ENCODE results near the gene CERS6.
A peak's percentile ranks its signal among the peaks of the same experiment; 100 is the strongest.

Gene CERS6

DNA sequence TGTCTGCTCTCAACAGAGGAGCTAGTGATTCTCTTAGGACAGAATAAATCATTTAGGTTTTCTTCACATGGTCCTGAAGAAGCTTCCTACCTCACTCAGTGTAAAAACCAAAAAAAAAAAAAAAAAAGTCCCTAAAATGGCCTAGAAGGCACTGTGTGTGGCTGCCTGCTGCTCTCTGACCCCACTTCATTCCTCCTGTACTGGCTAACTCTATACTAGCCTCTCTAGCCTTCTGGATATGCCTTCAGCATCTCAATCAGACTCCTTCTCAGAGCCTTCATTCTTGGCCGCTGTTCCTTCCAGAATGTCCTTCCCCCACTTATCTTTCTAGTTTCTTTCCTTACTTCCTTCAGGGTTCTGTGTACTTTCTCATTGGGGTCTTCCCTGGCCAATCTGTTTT lies 82.1 kb downstream of the CERS6 start:
- no peak for DNase-seq

DNA sequence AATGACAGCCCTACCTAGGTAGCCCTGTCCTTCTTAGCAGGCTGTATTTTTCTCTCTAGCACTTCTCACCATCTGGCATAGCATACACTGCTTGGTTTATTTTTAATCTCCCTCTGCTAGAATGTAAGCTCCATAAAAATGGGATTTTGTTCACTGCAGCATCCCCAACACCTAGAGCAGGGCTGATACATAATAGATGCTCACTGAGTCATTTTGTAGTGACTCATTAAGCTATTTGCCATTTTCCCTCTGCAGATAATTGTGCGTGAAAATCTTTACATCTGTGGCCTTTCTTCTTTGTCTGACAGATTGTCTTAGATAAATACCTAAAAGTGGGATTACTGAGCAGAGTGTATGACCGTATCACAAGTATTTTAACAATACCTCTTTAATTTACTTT lies 82.5 kb downstream of the CERS6 start:
- no peak for DNase-seq

DNA sequence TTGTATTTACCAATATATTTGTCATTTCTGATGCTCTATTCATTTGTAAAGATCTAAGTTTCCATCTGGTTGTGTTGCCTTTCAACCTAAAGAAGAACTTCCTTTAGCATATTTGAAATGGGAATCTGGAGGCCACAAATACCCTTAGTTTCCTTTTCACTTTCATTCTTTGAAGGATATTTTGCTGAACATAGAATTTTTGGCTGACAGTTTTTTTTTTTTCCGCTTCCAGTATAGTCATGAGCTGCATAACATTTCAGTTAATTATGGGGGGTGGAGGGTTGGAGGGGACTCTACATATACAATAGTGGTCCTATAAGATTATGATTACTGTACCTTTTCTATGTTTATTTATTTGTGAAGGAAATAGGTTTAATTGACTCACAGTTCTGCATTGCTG lies 83.9 kb downstream of the CERS6 start:
- no peak for DNase-seq

DNA sequence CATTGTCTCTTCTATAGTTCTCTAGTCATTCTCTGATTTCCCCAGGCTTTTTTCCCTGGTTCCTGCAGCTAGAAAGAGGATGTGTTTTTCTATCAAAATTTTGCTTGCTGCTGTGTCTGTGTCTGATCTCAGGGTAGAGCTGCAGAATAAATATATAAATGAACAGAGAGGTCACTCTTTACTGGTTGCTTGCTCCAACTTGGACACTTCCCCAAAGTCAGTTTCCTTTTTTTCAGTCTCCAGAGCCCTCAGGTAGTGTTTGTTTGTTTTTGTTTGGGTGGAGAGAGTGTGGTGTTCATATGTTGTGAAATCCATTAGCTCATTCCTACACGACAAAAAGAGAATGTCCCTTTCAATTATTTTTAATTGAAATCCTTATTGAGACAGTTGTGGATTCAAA lies 85.8 kb downstream of the CERS6 start:
- no peak for DNase-seq

DNA sequence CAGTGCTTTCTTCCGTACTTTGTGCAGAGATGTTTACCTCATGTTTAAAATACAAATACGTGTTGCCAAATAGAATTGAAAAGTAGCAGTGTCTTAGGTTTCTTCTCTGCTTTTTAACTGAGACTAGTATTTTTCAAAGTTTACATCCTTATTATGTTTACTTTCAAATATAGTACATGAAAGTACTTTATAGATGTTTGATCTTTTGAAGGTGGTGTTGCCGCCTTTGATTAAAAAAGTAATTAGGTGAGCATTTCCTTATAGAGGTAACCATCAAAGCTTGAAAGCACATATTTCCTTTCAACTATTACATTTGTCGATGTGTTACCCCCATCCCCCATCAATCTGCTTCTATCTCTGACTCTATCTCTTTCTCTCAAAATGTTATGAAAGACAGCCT lies 87.0 kb downstream of the CERS6 start:
- no peak for DNase-seq

DNA sequence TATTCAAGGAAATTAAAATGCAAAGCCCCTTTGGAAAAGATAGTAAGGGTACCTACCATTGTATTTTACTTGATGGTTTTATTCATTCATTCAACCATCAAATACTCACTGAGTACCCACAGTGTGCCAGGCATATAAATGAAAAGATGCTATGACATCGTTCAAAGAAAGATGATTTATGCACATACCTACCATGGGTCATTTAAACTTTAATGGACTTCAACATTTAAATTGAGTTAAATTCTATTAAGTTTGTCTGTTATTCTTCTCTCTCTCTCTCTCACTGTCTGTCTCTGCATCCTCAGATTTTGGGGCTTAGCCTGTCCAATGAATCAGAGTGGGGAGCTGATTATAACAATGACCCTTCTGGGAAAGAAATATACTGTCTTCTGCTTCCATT lies 87.9 kb downstream of the CERS6 start:
- DNase-seq = no peak

DNA sequence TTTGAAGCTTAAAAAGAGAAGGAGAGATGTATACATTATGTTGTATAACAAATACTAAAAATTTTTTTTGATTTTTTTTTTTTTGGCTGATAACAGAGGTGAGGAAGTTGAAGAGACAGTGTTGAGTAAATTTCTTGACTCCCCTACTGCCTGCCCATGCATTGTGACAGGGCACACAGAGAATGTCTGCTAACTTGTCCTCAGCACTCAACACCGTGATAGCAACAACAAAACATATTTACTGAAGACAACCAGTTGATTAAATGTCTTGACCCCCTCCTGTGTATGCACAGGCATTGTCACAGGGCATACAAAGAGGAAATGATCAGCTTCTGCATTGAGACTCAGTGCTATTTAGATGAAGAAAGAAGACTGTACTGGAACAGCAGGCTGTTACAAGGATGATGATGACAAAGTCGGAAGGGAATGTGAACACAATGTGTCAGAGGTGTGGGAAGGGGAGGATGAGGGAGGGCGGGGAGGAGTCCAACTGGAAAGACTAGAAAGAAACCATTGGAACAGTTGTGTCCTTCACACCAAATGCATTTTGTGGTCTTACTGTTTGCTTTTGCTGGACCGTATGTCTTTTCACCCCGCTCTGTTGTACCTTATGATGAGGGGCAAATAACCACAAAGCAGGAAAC lies 89.5 kb downstream of the CERS6 start:
- no peak for DNase-seq

DNA sequence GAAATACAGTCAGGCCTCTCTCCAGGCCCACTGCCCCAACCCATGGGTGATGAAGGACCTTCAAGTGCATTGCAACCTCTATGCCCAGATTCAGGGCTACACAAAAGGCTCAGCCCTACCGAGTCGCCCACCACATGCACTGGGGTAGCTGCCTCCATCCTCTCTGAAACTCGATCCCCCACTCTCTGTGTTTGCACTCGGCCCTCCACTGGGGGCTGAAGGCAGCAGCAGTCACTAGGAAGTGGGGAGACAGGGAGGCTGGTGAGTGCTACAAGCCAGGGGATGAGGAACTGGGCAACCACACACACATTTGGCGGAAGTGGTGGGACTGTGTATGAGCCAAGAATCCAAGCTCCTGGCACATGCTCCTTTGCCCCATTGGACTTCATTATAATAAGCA lies 94.6 kb downstream of the CERS6 start:
- peak; percentile 30 for DNase-seq

DNA sequence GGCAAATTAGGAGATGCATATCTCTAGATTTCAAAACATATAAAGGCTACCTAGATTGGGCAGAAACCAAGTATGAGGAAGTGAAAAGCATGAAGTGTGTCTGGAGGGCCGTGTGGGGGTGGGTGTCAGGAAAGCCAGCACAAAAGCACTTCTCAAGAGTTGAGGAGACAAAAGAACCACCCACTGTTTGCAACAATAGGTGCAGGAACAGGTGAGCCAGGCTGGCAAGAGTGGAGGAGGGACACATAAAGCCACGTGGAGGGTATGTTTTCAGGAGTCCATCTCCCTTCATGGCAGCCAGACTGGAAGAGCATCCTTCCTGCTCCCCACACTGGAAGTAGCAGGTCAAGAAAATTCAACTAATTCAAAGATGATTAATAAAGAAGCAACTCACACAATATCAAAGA lies 96.4 kb downstream of the CERS6 start:
- no peak for DNase-seq

DNA sequence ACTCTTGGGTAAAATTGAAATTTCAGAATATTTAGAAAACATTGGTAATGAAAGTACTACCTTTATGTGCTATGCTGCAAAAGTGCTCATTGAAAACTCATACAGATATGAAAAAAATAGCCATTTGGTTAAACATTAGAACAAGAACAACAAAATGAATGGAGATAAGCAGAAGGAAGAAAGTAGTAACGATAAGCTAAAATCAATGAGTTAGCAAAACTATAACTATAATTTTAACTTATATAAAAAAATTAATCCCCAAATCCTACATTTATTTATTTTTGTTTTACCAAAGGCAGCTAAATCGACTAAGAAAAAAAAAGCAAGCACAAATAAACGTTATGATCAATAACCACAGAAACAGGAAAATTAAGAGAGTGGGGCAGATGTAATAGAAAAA lies 99.2 kb downstream of the CERS6 start:
- no peak for DNase-seq

DNA sequence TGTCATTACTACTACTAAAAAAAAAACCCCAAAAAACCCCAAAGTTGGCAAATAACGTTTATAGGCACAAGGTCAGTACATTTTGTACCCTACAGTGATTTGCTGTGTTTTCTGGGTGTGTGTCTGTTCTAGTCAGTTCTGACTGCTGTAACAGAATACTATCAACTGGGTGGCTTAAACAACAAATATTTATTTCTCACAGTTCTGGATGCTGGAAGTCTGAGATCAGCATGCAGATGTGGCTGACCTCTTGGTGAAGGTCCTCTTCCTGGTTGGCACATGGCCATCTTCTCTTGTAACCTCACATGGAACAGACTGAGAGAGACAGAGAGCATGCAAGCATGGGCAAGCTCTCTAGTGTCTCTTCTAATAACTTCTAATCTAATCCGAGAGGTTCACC lies 103.1 kb downstream of the CERS6 start:
- DNase-seq = no peak

DNA sequence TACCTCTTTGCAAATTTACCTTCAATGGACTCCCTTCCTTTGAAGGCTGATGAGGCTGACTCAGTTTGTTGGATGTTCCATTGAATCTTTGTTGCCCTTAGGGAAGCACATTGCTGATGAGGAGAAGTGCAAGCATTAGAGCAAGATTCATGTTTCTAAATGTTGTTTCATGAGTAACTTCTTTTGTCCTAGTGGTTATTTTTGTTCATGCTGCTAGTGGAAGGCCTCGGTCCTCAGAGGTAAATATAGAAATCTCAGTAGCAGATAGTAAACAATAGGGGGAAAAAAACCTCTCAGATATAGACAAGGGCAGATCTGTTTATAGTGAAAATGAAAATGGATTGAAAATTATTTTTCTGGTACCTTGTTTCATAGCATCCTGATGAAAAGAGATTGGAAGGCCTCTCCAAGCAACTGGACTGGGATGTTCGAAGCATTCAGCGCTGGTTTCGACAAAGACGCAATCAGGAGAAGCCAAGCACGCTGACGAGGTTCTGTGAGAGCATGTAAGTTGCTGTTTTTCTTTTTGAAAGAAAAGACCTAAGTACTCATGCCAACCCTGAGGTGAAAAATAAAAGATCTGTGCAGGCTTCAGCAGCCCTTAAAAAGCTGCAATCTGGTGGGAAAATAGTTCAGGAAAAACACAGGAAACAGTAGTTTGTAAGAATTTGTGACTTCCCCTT lies 104.9 kb downstream of the CERS6 start:
- DNase-seq = no peak

DNA sequence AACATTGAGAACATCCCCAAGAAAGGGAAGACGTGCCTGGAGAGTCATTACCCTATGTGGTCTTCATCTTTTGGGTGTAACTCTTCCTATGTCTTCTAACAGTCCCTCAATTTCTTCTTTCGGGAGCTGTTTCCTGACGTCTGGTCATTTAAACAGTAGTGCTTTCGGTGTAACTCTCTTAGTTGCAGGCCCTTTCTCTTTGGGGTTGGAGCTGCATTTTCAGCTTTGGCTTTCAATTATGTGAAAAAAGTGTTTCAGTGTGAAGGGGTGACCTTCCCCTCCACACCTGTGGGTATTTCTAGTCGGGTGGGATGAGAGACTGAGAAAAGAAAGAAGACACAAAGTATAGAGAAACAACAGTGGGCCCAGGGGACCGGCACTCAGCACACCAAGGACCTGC lies 105.9 kb downstream of the CERS6 start:
- DNase-seq = no peak

DNA sequence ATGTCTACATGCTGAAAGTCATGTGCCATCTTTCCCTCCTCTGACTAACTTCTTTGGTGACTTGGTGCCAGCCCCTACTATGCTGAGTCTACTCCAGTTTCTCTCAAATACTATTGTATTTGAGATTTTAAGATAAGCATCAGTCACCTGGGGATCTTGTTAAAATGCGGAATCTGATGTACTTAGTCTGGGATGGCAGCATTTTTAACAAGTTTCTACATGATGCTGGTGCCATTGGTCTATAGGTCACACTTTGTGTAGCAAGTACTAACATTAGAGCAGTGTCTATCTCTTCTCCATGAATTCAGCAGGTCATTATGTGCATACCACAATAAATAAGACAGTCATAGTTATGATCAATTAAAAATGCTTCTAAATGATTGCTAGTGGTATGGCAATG lies 106.9 kb downstream of the CERS6 start:
- no peak for DNase-seq

DNA sequence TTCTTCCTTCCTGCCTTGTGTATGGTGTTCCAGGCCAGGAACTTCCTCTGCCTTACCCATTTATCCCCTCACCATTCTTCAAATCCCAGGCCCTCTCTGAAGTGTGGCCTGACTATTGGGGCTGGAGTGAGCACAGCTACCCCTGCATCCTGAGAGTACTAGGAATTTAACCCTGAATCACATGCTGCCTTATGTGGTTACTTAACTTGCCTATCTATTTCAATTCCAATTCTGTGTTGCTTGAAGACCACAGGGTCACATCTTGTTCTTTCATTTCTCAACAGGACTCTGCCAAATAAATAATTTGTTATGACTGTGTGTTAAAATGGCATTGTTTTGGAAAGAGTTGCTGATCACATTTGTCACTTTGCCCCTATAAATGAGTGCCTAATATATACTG lies 108.6 kb downstream of the CERS6 start:
- DNase-seq = no peak

DNA sequence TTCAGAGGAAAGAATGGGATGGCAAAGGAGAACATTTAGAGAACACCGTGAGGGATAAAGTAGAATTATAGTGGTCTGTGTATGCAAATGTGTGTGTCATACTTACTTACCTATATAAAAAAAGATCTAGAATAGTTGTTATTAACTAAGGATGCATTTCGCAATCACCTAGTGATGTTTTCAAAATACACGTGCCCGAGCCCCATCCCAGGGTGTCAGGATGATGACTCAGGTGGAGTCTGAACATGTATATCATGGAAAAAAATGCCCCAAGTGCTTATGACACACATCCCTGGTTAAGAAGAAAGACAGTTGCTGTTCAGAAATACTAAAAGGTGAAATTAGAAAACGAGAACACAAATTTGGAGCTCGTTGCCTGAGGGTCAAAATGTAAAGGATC lies 109.0 kb downstream of the CERS6 start:
- no peak for DNase-seq

DNA sequence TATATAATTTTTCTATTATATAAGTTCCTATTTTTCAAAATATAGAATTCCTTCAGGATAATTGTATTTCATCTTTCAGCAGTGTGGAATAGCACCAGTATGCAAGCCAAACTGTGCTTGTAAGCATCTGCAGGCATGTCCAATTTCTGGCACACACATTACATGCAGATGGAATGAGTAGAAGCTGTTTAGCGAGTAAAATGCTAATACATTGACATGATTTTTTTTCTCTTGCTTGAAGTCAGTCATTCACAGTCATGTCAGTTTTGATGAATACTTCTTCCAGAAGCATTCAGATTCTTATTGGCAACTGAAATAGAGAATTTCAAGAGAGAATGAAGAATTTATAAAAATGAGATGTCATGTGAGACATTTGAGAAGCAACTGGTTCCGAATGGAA lies 109.4 kb downstream of the CERS6 start:
- no peak for DNase-seq

DNA sequence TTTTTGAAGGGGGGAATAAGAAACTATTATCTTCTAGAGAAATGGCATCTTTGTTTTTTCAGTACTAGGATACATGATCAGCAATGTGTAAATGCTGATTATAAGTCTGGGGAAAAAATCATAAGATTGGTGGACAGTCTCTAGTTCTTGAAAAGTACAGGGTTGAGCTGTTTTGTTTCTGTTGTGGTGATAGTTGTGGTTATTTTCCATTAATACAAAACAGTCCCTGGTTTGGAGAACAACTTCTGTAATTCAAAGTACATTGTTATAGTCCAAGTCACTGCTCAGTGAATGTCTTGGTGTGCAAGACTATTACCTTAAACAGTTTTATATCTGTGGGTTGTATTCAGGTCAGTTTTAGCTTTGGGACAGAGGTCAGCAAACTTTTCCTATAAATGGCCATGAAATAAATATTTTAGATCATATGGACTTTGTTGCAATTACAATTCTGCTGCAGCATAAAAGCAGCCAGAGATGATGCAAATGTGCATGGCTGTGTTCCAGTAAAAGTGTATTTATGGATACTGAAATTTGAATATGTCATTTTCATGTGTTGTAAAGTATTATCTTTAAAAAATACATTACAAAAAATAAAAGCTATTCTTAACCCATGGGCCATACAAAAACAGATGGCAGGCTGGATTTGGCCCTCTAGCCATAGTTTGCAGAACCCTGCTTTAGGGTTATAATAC lies 111.0 kb downstream of the CERS6 start:
- no peak for DNase-seq

DNA sequence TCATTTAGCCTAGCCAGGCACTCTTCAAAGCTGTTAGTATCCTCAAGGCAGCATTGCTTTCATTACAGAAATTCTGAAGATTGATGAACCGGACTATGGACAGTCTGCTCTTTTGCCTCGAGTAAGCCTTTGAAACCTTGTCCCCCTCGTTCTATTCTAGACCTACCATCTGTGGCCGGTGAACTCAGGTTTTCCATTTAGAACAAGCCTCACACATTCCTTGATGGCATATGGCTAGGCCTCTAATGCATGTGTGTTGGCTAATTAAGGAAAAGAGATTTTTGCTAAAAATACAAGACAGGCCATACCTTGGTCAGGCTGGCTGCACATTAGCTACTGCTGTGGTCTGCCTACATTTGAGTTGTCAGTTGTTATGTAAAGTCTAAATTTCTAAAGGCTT lies 111.8 kb downstream of the CERS6 start:
- DNase-seq = no peak

DNA sequence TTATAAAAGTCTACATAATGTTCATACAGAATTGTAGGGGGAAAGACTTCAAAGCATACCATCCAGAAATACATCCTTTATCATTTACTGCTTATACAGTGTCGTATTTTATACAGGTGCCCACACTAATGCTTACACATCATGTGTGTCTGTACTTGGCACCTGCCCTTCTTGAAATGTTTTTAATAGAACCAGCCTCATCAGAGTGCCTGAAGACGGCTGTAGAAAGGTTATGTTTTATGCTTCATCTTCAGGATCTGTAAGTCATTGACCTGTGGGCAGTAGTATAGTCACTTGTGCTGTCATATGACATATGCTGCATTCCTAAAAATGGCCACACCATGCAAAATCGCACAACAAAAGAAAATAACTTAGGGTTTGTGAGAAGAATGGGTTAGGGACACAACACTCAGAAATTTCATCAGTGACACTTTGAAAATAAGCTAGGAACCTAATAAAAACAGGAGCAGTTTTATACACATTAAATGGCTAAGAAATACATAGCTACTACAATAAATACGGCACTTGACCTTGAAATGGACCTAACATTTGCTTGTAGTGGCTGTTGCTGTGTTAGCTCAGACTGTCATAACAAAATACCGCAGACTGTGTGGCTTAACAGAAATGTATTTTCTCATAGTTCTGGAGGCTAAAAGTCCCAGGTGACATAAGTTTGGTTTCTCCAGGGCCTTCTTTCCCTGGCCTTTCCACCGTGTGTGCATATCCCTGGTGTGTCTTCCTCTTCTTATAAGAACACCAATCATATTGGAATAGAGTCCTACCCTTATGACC lies 112.6 kb downstream of the CERS6 start:
- DNase-seq = no peak

DNA sequence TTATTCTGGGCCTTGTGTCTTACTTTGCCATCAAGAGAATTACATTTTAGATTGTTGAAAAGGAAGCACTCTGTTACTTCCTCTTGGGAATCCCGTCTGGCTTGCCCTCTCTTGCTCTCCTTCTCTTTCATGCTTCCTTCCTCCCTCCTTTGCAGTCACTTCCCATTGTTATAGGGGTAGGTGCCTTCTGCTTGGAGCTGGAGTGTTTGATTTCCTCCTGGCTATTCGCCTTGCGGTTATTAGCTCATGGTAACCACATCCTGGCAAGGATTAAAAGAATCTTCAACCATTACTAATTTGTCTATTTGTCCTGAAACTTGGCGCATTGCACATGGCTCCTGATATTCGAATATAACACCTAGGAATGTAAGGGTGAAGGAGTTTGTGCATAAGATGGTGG lies 115.0 kb downstream of the CERS6 start:
- DNase-seq = no peak

DNA sequence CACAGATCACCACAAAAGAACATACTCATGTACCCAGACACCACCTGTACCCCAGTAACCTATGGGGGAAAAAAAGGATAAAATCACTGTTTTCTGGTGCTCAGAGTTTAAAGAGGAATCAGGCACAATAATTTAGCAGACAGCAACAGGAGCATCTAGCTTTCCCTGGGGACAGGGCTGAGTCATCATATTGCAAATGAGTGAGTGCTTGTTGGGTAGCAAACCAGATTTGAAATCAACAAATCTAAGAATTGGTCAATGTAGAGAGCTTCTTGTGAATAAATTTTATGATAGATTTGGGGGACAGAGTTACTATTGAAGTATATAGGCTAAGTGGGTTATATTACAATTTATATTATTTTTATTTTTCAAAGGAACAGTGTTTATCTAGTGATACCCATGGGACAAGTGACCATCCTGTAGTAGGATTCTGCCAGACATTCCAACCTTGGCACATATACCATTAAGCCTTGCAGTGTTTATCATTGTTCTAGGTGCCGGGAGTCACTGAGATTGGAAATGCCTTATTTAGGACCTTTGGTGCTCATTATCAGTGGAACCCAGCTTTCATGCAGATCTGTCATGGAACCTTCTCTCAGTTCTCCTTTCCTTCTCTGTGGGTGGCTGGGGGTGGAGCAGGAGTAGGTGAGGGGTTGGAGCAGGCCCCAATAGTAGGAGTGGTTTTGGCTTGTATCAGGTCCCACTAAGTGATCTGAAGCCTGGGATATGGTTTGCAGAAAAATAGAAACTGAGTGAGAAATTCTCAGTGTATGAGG lies 117.2 kb downstream of the CERS6 start:
- DNase-seq = no peak
